GM21526 (cell line): ENCODE data around the gene IL1A.
A peak's percentile ranks its signal among the peaks of the same experiment; 100 is the strongest.

Source experiments
- ATAC-seq: cut with Tn5 transposase; IDR thresholded peaks from one replicate; pipeline ENCODE4 v1.9.1; 2021; ENCODE audit warnings: moderate library complexity; ENCODE audit not compliant: unreplicated experiment, low FRiP score

IL1A gene

GRCh38 chr2:112818094-112818902, 34.0 kb upstream of the IL1A start:
- no peak for ATAC-seq

GRCh38 chr2:112817082-112817689, 32.9 kb upstream of the IL1A start:
- ATAC-seq = no peak

GRCh38 chr2:112814278-112814677, 30.0 kb upstream of the IL1A start:
- no peak for ATAC-seq

DNA sequence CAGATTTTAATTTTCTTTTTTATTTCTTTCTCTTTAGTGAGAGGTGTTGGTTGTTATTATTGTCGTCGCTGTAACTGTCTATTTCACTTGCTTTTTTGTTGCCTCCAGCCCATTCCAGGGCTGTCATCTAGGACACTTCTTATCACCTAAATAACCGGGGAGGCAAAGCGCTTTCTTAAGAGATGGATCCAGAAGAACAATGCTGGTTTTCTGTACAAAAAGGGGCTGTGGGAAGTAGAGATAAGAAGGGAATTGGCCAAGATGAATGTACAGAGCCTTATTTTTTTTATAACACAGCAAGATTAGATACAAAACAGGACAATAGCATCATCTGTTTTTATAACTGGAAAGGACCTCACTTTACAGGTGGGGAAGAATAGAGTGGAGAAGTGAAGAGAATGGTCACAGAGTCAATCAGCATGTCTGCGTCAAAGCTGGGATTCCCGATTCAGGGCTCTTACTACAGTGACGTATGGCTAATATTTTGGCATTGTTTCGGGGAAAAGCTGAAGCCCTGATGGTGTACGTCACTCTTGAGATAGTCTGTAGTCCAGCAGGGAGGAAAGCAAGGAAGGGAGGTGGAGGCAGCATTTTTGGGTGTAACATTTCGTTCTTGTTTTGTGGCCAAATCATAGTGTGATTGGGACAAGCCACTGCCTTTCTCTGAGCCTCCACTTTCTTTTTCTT, 29.1 kb upstream of the IL1A start:
- ATAC-seq = no peak

DNA sequence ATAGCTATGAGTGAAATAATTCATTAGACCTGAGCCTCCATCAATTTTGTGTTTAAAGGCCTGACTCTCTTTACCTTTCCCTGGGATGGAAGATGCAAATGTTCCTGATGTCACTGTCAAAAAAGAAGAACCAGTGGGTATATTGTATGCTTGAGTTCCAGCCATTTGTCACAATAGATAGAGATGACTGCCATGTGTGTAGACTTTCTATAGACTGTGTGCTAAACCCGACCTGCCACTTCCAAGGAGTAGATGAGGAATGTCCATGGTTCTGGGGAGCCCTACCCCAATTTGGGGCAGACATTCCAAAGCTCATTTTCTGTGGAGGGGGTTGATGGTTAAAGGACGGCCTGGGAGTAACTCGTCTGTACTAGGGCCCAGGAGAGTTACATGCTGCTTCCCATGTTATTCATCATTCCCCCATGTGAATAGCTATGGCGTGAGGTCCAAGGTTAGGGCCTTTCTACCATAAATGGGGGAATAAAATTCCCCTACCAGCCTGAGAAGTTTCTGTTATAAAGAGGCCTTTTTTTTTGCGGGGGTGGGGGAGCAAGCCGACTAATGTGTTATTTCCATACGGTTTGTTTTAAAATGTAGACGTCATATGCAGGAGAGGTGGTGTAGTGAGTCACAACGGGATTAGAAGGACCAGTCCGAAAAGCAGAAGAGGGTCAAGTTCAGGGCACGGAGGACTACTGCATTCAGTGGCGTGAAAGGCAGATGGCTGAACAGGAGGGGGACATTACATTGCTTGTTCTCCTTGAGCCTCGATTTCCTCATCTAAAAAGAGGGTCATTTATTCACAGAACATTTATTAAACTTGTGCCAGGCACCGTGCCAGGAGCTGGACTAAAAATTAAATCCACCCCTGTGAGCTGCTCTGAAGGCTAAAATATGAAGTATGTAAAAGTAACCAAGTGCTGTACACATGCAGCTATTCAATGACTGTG, 28.3 kb upstream of the IL1A start:
- ATAC-seq = no peak

- ATAC-seq = no peak
Observed at GRCh38 chr2:112811841-112812306, 27.6 kb upstream of the IL1A start.

- ATAC-seq = no peak
Observed at GRCh38 chr2:112811276-112811831, 27.1 kb upstream of the IL1A start.

GRCh38 chr2:112809112-112809511, 24.8 kb upstream of the IL1A start:
- no peak for ATAC-seq

GRCh38 chr2:112807233-112807807, 23.0 kb upstream of the IL1A start:
- ATAC-seq = no peak

DNA sequence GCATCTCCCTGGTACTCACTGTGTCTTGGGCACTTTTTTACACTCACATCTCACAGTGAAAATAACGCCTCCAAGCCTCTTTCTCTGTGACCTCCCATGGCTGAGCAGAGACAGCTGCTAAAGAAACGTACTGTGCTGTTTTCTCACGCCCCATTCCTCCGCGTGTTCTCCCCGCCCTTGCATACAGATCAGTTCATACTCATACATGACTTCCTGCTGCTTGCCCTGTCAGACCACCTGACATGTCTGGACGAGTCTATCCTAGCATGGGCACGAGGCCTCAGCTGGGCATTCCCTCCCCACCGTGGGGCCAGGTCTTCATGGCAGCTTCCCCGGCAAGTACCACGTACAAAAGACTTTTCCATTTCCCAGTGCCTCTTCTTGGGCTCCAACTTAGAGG, 21.2 kb upstream of the IL1A start:
- peak; percentile 58 for ATAC-seq

DNA sequence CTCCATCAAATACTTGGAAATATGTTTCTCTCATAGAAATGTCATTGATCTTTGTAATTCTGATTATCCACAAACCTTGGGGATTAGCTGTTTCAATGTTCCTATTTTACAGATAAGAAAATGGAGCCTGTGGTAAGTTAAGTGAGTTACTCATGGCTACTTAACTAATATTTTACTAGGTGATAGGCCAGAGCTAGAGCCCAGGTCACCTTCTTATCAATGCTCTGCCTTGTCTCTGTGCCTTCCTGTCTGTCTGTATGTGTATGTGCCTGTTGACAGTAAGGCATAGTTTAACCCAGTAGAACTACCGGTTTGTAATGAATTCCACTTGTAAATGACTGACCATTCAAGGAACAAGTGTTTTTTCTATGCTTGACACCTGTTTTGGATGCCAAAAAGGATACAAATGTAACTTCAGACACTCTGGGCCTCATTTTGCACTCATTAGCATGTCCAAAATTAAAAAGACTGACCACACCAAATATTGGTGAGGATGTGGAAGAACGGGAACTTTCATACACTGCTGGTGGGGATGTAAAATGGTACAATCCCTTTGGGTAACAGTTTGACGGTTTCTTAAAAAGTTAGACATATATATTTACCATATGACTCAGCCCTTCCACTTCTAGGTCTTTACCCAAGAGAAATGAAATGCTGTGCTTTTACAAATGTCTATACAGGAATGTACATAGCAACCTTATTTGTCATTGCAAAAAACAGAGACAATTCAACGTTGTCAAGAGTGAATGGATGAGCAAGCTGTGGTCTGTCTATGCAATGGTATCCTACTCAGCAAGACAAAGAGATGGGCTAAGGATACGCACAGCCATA, 19.6 kb upstream of the IL1A start:
- no peak for ATAC-seq

DNA sequence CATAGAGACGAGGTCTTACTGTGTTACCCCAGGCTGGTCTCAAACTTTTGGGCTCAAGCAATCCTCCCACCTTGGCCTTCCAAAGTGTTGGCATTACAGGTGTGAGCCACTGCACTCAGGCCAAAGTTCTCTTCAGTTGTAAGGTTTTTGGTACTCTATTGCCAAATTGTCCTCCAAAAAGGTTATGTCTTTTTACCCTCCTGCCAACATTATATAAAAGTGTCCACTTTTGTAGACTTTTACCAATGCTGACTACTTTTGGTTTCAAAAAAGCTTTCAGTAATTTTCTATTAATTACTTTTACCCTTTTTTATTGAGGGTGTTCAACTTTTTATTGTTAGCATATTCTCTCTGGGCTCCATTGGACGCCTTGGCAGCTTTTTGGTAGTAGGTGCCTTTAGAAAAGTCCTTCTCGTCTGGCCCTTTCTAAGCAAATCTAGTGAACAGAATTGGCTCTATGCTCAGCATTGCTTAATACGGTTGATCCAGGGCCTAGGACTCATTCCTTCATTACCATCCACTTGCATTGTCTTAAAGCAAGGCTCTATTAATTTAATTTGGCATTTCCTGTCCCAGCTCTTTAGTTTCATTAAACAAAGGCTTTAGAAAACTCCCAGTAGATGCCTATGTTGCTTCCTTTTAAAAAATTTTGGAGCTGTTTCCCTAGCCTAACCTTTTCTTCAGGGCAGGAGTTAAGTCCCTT, 16.7 kb upstream of the IL1A start:
- no peak for ATAC-seq

DNA sequence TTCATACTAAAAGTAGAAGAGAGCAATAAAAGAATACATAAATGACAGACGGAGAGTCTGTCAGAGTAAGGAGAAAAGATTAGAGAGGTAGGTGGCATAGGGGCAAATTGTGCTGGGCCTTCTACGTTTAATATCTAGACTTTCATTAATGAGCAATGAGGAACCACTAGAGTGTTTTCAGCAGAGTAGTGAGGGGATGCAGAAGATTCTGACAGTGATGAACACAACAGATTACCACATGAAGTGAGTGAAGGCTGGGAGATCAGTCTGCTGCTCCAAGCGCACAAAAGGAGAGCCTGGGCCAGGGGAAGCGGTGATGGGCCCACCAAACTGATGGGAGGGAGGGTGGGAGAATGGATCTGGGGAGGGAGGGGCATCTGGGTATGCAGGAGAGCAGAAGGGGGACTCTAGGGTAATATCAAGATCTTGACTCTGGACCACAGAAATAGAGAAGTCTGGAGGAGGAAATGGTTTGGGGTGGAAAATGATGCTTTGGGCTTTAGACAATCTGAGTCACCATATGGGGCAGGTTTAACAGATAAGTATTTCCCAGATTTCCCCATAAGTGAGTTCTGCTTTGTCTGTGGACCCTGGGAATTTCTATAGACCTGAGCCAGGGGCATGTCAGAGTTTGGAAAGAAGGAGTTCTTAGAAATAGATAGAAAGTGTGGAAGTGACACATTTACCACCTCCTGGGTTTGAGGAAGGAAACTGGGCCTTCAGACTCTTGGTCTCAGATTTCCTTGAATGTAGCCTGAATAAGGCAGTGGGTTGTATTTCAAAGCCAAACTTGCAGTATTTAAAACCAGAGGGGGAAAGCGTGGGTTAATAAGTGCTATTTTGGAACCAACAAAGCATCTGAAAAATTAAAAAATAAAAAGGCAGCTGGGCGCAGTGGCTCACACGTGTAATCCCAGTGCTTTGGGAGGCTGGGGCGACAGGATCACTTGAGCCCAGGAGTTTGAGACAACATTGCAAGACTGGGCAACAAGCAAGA, 15.0 kb upstream of the IL1A start:
- ATAC-seq = no peak

DNA sequence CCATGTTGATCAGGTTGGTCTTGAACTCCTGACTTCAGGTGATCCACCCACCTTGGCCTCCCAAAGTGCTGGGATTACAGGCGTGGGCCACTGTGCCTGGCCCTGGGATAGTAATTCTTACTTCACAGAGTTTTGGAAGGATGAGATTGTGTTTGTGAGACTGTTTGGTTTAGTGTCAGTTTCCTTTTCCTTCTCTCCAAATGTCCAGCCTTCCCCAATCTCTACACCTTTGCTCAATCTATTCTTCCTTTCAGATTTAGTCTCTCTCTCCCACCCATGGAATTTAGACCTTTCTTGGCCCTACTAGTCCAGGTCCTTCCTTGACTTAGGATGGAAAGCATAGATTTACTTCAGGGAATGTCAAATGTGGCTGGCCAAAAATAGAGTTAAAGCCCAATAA, 12.2 kb upstream of the IL1A start:
- ATAC-seq = no peak

GRCh38 chr2:112795774-112796173, 11.5 kb upstream of the IL1A start:
- no peak for ATAC-seq

- ATAC-seq = no peak
Observed at GRCh38 chr2:112794841-112795240, 10.5 kb upstream of the IL1A start.

- ATAC-seq = no peak
Observed at GRCh38 chr2:112794131-112794733, 9.9 kb upstream of the IL1A start.
